HL-60/S4 treated with retinoic acid at 250 ng/mL for 4 days and 3 days (cell line): ENCODE measurements around the gene FGD6.
"Not testable (repeated sequence)": the region's sequence is repeated elsewhere in the genome, so short reads cannot be mapped to it uniquely, and the experiment has no call there.

Experiments used
- in situ Hi-C: fragments of 300-500 bp; cut with MboI; formaldehyde crosslinking; loops from 2 replicates; pipeline ENCODE4 v1.7.0; 2022; ENCODE audit warnings: low sequenced_read_pairs

FGD6 gene

GRCh38 chr12:95217377-95218149 lies at the start of gene FGD6, which contains the start of gene VEZT:
FGD6 (minus strand) TSS chr12:95217467; CDS start chr12:95217240, 227 bp downstream.
VEZT (plus strand) TSS chr12:95217807; CDS start chr12:95217851, 44 bp downstream.
- in situ Hi-C loops = no loop called here

- in situ Hi-C loops = no loop called here
These were observed 49.0 kb upstream of the FGD6 start for GRCh38 chr12:95266254-95266653.

GRCh38 chr12:95265765-95266164 lies 48.5 kb upstream of the FGD6 start:
- in situ Hi-C loops = no loop called here

GRCh38 chr12:95262808-95263207 lies 45.5 kb upstream of the FGD6 start:
- in situ Hi-C loops = no loop called here

- in situ Hi-C loops = no loop called here
These were observed 43.8 kb upstream of the FGD6 start for GRCh38 chr12:95261109-95261508.

GRCh38 chr12:95259368-95259767 lies 42.1 kb upstream of the FGD6 start:
- in situ Hi-C loops = no loop called here

- in situ Hi-C loops = no loop called here
These were observed 41.5 kb upstream of the FGD6 start for GRCh38 chr12:95258803-95259202.

GRCh38 chr12:95258151-95258550 lies 40.9 kb upstream of the FGD6 start:
- in situ Hi-C loops = no loop called here

GRCh38 chr12:95257541-95257940 lies 40.3 kb upstream of the FGD6 start:
- in situ Hi-C loops = no loop called here

GRCh38 chr12:95253386-95253785 lies 36.1 kb upstream of the FGD6 start:
- in situ Hi-C loops = no loop called here

- in situ Hi-C loops = no loop called here
These were observed 31.5 kb upstream of the FGD6 start for GRCh38 chr12:95248604-95249360.

- in situ Hi-C loops = no loop called here
These were observed 30.8 kb upstream of the FGD6 start for GRCh38 chr12:95248095-95248494.

- in situ Hi-C loops = no loop called here
These were observed 27.1 kb upstream of the FGD6 start for GRCh38 chr12:95244350-95244749.

- in situ Hi-C loops = no loop called here
These were observed 26.4 kb upstream of the FGD6 start for GRCh38 chr12:95243497-95244183.

GRCh38 chr12:95241761-95242506 lies 24.7 kb upstream of the FGD6 start:
- in situ Hi-C loops = no loop called here

GRCh38 chr12:95241138-95241537 lies 23.9 kb upstream of the FGD6 start:
- in situ Hi-C loops = not testable (repeated sequence)

GRCh38 chr12:95240556-95240955 lies 23.3 kb upstream of the FGD6 start:
- in situ Hi-C loops = no loop called here

- in situ Hi-C loops = not testable (repeated sequence)
These were observed 22.6 kb upstream of the FGD6 start for GRCh38 chr12:95239835-95240234.

- in situ Hi-C loops = no loop called here
These were observed 21.9 kb upstream of the FGD6 start for GRCh38 chr12:95239216-95239615.

- in situ Hi-C loops = no loop called here
These were observed 20.9 kb upstream of the FGD6 start for GRCh38 chr12:95238150-95238549.

GRCh38 chr12:95237315-95237714 lies 20.0 kb upstream of the FGD6 start:
- in situ Hi-C loops = no loop called here
